Measurements from ENCODE around the gene SALL2.

GRCh38 chr14:21509432-21510143 is 16.6 kb downstream of the SALL2 start:
- TF ChIP-seq CTCF (IDR thresholded peaks at IDR 0.05) (no peak), POLR2A (IDR thresholded peaks at IDR 0.05) (no peak)

Data from adrenal gland (tissue), 5 donors.